Stomach (tissue), 9 donors: ENCODE results near the gene GEMIN5. TPM values are rescaled to one million over a fixed set of nuclear protein-coding genes. Genes with fewer than 3 reads are reported as not detected.

Experiments
- DNase-seq, 2 donors: peaks; one replicate each; pipeline versions ENCODE4 v3.0.0 to v3.0.0-alpha.2; 2013 to 2019
- H3K27ac ChIP-seq, 5 donors: fragments of 200-600 bp in 4 of 5; sonication (generic) in 4 of 5; one replicate each; pipeline ENCODE4 v1.5.1; 2013 to 2019; ENCODE audit warnings: mild to moderate bottlenecking in 1 of 5, moderate library complexity in 1 of 5
- H3K27me3 ChIP-seq, 3 donors: fragments of 200-600 bp; sonication (generic); one replicate each; pipeline ENCODE4 v1.5.1; 2017 to 2019; ENCODE audit warnings: mixed run types in 1 of 3
- H3K36me3 ChIP-seq, 4 donors: fragments of 200-600 bp; sonication (generic); 1 replicate in 3 of 4; 2 replicates in 1 of 4; pipeline ENCODE4 v1.5.1; 2016 to 2019
- H3K4me1 ChIP-seq, 4 donors: fragments of 200-600 bp; sonication (generic); one replicate each; pipeline ENCODE4 v1.5.1; 2016 to 2019
- H3K4me3 ChIP-seq, 4 donors: fragments of 200-600 bp; sonication (generic) in 3 of 4; one replicate each; pipeline ENCODE4 v1.5.1; 2016 to 2019; ENCODE audit warnings: mild to moderate bottlenecking in 1 of 4
- H3K9me3 ChIP-seq, 4 donors: fragments of 200-600 bp; sonication (generic); one replicate each; pipeline ENCODE4 v1.5.1; 2016 to 2019
- CTCF ChIP-seq, 7 experiments: fragments of 450-650 bp in 4 of 7; fragments of 200-600 bp in 3 of 7; sonication (generic) in 3 of 7; IDR thresholded peaks; one replicate each; pipeline ENCODE4 v1.5.1; 2016 to 2019; ENCODE audit warnings: antibody characterized with exemption in 7 of 7, control low read depth in 2 of 7, mild to moderate bottlenecking in 1 of 7
- EP300 ChIP-seq: sonication (generic); formaldehyde crosslinking; IDR thresholded peaks from one replicate; pipeline ENCODE4 v1.6.1; 2017; ENCODE audit warnings: antibody characterized with exemption
- POLR2A ChIP-seq, 4 donors: fragments of 450-650 bp; IDR thresholded peaks; one replicate each; pipeline ENCODE4 v1.6.1; 2016; ENCODE audit warnings: antibody characterized with exemption in 4 of 4, control low read depth in 2 of 4, mild to moderate bottlenecking in 1 of 4, moderate library complexity in 1 of 4
- POLR2AphosphoS5 ChIP-seq, 3 donors: sonication (generic); formaldehyde crosslinking; IDR thresholded peaks; one replicate each; pipeline ENCODE4 v1.6.1; 2016; ENCODE audit warnings: antibody characterized with exemption in 3 of 3
- WGBS, 5 donors: extraction: QIAGEN DNeasy Blood & Tissue Kit in 3 of 5; methylation state at CpG; one replicate each; pipeline versions ENCODE4 v1.1.5 to v1.1.7; 2013 to 2018; 5-methylcytosine and 5-hydroxymethylcytosine counted together
- intact Hi-C: fragments of 100-400 bp; cut with DNase I; formaldehyde crosslinking; loops from one replicate; pipeline ENCODE4 v1.15.1; 2023; ENCODE audit warnings: low total_unique reads
- polyA plus RNA-seq, 3 donors: library from polyadenylated mRNA; stranded (reverse); fragments of 200-250 nt; gene quantifications; one replicate each; pipeline ENCODE4 v1.2.3, GENCODE V29; 2013
- total RNA-seq, 5 donors: library from RNA; depleted of rRNA; stranded (reverse); fragments of >200 nt; gene quantifications; one replicate each; pipeline versions ENCODE4 v1.1.0 to v1.2.3, GENCODE V29; 2014 to 2016
- donor health status: healthy with polysubstance abuse.
- donor health status: Bipolar disorder and iron deficiency.
- donor health status: healthy.

Gene GEMIN5
- total and polyA plus RNA-seq, 8 donors, result 2.1 to 13.8 (median 4.6) TPM

- TF ChIP-seq CTCF (IDR thresholded peaks at IDR 0.05) (no peak), EP300 (no peak), POLR2A (IDR thresholded peaks at IDR 0.05) (no peak), POLR2AphosphoS5 (IDR thresholded peaks at IDR 0.05) (no peak)
- Histone ChIP-seq H3K27ac (no peak overlapping the region), H3K4me3 (no peak overlapping the region), H3K4me1 (peaks cover 0 to 29% (median 6%) of the 10 kb centered on the region in 4 donors), H3K36me3 (peaks cover 41 to 98% (median 87%) of the 10 kb centered on the region in 4 donors), H3K9me3 (no peaks in the 10 kb centered on the region), H3K27me3 (no peaks in the 10 kb centered on the region)
- 91 to 94% (median 91%) methylated on average over 5 of the region's 5 CpGs for WGBS, 5 donors
- intact Hi-C loops, result loop anchor here (10.0 kb wide), 1 partner anchor 66 kb away; the partner anchor contains the start of gene GEMIN5
- peak in 1 of 2 donors; percentile 35 for DNase-seq
These were observed 69.3 kb downstream of the GEMIN5 start for GRCh38 chr5:154868702-154869101.

DNA sequence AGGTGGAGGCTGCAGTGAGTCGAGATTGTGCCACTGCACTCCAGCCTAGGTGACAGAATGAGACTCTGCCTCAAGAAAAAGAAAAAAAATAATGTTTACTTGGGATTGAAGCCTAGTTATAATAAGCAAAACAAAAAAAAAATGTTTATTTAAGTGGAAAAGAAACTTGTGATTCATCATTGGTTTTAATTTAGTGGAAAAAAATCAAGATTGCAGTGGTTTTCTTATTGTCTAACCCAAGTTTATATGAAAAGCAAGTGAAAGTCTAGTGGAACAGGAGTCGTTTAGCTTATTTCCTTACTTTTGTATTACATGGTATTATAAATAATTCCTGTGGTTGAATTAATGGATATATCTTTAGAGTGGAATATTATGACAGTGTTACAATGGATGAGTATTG, 71.2 kb downstream of the GEMIN5 start:
- Histone ChIP-seq H3K4me1 (peaks cover 0 to 41% (median 16%) of the 10 kb centered on the region in 4 donors), H3K36me3 (peaks cover 28 to 86% (median 75%) of the 10 kb centered on the region in 4 donors), H3K4me3 (no peak overlapping the region), H3K27ac (peak overlapping the region in 1 of 5 donors; percentile 5), H3K27me3 (no peaks in the 10 kb centered on the region), H3K9me3 (no peaks in the 10 kb centered on the region)
- TF ChIP-seq CTCF (IDR thresholded peaks at IDR 0.05), result no peak
- no peak for TF ChIP-seq POLR2A (IDR thresholded peaks at IDR 0.05)
- no peak for TF ChIP-seq EP300
- TF ChIP-seq POLR2AphosphoS5 (IDR thresholded peaks at IDR 0.05), result no peak
- WGBS, 5 donors, result 58 to 70% (median 67%) methylated on average over 2 of the region's 2 CpGs
- intact Hi-C loops, result loop anchor here (10.0 kb wide), 1 partner anchor 68 kb away; the partner anchor contains the start of gene GEMIN5
- no peak for DNase-seq

DNA sequence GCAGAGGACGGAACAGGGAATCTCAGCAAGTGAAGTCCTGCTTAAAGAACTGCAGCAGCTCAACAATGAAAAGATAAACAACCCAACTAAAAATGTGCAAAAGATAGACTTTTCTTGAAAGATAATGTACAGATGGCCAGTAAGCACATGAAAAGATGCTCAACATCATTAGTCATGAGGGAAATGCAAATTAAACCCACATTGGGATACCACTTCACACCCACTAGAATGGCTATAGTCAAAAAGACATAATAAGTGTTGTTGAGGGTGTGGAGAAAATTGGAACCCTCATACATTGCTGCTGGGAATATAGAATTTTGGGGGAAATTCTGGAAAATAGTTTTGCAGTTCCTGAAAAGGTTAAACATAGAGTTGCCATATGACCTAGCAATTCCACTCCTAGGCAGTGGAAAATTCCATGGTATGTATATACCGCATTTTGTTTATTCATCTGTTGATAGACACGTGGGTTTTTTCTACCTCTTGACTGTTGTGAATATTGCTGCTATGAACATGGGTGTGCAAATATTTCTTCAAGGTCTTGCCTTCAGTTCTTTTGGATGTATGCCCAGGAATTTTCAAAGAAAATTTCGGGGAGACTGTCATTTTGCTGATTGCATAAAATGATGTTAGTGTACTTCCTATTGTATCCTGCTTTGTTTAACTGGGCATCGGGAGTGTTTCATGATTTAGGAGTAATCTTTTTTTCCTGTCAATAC, 72.4 kb downstream of the GEMIN5 start:
- H3K36me3 ChIP-seq, result peaks cover 20 to 74% (median 63%) of the 10 kb centered on the region in 4 donors
- DNase-seq, result no peak
- WGBS, 5 donors, result 38 to 46% (median 42%) methylated on average over 5 of the region's 5 CpGs
- H3K4me1 ChIP-seq, result peaks cover 12 to 54% (median 26%) of the 10 kb centered on the region in 4 donors
- H3K9me3 ChIP-seq, result no peaks in the 10 kb centered on the region
- H3K27ac ChIP-seq, result no peak overlapping the region
- H3K27me3 ChIP-seq, result no peaks in the 10 kb centered on the region
- H3K4me3 ChIP-seq, result no peak overlapping the region
- intact Hi-C loops, result loop anchor here (10.0 kb wide), 1 partner anchor 69 kb away; the partner anchor contains the start of gene GEMIN5
- TF ChIP-seq POLR2A (IDR thresholded peaks at IDR 0.05), result no peak

DNA sequence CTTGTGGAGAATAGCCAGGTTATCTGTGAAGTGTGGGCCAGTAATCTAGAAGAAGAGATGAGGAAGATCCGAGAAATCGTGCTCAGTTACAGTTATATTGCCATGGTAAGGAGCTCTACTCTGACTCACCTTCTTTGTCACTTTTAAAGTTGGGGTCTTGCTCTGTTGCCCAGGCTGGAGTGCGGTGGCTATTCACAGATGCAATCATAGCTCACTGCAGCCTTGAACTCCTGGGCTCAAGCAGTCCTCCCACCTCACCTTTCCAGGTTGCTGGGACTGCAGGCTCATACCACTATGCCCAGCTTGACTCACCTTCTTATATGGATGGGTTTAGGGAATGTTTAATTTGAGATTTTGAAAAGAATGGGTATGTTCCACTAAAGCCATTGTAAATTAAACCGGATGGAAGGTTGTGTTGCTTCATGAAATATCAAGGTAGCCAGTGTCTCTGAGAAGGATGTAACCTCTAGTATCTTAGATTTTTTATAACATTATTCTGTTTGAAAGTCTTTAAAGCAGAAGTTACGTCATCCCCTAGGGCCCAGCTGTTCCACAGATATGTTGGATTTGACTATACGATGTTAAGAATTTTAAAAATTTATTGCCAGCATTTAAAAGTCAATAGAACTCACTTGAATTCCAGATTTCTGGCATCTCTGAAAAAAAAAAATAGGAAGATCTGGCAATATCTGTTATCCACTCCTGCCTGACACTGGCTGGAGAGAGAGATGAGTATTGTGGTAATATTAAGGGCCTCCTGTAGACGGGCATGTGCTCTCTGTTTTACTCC, 74.5 kb downstream of the GEMIN5 start:
- intact Hi-C loops, result loop anchor here (10.0 kb wide), 1 partner anchor 71 kb away; the partner anchor contains the start of gene GEMIN5

More for the DNA sequence above, 74.5 kb downstream of the GEMIN5 start:
- no peaks in the 10 kb centered on the region for H3K27me3 ChIP-seq
- H3K36me3 ChIP-seq, result peaks cover 14 to 55% (median 51%) of the 10 kb centered on the region in 4 donors
- H3K27ac ChIP-seq, result no peak overlapping the region
- TF ChIP-seq POLR2AphosphoS5 (IDR thresholded peaks at IDR 0.05), result no peak
- TF ChIP-seq CTCF (IDR thresholded peaks at IDR 0.05), result no peak
- no peak for TF ChIP-seq POLR2A (IDR thresholded peaks at IDR 0.05)
- no peak for TF ChIP-seq EP300
- DNase-seq, result no peak
- H3K4me1 ChIP-seq, result peaks cover 25 to 65% (median 38%) of the 10 kb centered on the region in 4 donors
- no peak overlapping the region for H3K4me3 ChIP-seq
- H3K9me3 ChIP-seq, result no peaks in the 10 kb centered on the region
- WGBS, 5 donors, result 90 to 95% (median 91%) methylated on average over 7 of the region's 7 CpGs
